ENCODE results near the gene ADPRM.
A peak's percentile ranks its signal among the peaks of the same experiment; 100 is the strongest.

DNA sequence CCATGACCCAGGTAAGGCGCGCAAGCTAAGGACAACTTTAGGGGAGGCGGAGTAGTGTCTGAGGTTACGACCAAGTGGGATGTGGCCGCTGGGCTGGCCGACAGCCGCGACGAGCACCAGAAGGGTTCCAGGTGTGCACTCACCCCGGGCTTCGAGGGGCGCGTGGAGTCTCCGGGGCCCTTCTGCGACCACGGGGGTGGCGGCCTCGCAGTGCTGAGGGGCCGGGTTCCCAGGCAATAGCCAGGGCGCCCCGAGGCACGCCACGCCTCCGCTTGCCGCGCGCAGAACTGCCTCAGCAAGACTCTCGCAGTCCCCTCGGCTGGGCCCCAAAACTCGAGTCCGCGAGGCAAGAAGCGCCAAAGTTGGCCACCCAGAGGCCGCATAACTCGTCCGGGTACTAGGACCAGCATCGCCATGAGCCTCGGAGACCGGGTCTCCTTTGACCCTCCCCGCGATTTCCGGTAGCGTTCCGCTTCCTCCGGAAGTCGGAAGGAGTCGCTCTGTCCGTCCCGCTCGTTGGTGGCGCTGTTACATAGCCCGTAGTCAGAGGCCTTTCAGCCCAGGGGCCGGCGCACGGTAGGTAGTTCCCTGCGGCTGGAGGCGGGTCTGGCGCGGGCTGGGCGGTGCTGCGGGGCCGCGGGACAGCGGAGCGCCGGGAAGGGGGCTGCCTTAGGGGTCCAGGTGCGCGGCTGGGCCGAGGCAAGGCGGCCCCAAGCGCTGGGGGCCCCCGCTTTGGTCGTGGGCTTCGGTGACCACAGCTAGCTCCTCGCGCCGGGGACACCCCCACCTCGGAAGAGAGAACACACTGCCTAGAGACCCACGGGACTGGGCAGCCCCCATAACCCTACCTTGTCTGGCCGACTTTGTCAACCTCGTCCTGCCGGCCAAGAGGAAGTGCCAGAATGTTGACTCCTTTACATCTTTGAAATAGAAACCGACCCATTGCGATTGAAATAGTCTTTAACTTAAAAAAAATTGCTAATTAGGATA, at the start of gene ADPRM, which contains the start of gene SCO1:
- peak in 3 of 4 donors; percentile 83 to 97 (median 92) for TF ChIP-seq POLR2A (IDR thresholded peaks at IDR 0.05)
- TF ChIP-seq, protein P1, sequence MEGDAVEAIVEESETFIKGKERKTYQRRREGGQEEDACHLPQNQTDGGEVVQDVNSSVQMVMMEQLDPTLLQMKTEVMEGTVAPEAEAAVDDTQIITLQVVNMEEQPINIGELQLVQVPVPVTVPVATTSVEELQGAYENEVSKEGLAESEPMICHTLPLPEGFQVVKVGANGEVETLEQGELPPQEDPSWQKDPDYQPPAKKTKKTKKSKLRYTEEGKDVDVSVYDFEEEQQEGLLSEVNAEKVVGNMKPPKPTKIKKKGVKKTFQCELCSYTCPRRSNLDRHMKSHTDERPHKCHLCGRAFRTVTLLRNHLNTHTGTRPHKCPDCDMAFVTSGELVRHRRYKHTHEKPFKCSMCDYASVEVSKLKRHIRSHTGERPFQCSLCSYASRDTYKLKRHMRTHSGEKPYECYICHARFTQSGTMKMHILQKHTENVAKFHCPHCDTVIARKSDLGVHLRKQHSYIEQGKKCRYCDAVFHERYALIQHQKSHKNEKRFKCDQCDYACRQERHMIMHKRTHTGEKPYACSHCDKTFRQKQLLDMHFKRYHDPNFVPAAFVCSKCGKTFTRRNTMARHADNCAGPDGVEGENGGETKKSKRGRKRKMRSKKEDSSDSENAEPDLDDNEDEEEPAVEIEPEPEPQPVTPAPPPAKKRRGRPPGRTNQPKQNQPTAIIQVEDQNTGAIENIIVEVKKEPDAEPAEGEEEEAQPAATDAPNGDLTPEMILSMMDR (IDR thresholded peaks at IDR 0.05), result peak in 4 of 6 experiments; percentile 25 to 57 (median 46)
- TF ChIP-seq EP300 (IDR thresholded peaks at IDR 0.05), result peak in 1 of 4 donors; percentile 31
- peak; percentile 94 to 96 for TF ChIP-seq POLR2AphosphoS5 (IDR thresholded peaks at IDR 0.05)
